Activated T-cell treated with anti-CD3 and anti-CD28 coated beads for 48 hours (primary cell): Measurements from ENCODE around the gene CAMKK2.
"Not testable (repeated sequence)": the region's sequence is repeated elsewhere in the genome, so short reads cannot be mapped to it uniquely, and the experiment has no call there.

Source experiments
- DNase-seq: peaks from one replicate; pipeline ENCODE4 v3.0.0-alpha.2; 2020; ENCODE audit warnings: low read depth

Gene CAMKK2

DNA sequence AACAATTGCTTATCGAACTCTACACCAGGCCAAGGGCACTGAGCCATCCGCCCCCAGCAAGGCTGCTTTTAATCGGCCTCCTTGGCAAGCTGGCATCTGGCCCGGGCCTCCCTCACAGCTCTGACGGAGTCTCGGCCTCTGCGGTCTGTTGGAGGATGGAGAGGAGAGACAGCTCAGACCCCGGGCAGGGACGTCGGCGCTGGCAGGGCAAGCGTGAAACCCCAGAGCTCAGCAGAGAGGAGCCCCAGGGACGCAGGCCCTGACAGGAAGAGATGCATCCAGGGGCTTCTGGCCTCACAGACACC, 17.5 kb downstream of the CAMKK2 start:
- DNase-seq: no peak

GRCh38 chr12:121278169-121279070, 18.1 kb downstream of the CAMKK2 start:
- no peak for DNase-seq

DNA sequence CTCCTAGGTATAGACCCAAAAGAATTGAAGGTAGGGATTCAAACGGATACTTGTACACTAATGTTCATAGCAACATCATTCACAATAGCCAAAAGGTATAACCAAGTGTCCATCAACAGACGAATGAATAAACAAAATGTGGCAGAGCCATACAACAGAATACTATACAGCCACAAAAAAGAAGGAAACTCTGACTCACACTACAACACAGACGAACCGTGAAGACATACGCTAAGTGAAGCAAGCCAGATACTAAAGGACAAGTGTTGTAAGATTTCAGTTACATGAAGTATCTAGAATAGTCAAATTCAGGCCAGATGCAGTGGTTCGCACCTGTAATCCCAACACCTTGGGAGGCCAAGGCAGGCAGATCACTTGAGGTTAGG, 19.1 kb downstream of the CAMKK2 start:
- DNase-seq: no peak

DNA sequence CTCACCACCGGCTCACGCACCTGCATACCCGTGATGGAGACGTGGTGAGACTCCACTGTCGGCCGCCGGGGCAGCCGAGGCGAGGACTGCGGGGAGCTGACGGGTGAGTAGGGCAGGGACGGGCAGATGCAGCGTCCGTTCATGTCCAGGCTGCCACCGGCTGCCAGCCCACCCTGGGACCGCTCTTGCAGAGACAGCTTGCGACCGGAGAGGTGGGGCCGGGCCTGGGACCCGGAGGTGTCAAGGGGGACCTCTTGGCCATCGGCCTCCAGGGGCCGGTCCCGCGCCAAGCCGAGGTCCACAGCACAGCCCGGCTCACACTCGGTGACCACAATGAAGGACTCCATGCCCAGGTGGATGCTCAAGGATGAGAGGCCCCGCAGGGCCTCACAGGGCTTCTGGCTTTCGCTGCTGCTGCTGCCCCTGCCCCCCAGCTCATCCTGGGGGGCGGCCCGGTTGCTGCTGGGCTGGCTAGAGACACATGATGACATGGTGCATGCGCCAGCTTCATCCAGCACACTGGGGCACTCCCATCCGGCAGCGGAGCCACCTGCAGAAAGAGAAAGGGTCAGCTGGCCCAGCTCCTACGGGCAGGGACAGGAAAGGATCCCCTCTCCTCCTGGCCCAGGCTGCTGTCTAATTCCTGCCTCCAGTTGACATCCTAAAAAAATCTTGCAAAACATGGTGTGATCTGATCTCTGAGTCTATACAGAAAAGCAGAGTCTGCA, 22.3 kb downstream of the CAMKK2 start:
- DNase-seq: no peak

- no peak for DNase-seq
These were observed 23.1 kb downstream of the CAMKK2 start for GRCh38 chr12:121273364-121273896.

GRCh38 chr12:121267822-121268221, 28.7 kb downstream of the CAMKK2 start:
- DNase-seq: no peak

DNA sequence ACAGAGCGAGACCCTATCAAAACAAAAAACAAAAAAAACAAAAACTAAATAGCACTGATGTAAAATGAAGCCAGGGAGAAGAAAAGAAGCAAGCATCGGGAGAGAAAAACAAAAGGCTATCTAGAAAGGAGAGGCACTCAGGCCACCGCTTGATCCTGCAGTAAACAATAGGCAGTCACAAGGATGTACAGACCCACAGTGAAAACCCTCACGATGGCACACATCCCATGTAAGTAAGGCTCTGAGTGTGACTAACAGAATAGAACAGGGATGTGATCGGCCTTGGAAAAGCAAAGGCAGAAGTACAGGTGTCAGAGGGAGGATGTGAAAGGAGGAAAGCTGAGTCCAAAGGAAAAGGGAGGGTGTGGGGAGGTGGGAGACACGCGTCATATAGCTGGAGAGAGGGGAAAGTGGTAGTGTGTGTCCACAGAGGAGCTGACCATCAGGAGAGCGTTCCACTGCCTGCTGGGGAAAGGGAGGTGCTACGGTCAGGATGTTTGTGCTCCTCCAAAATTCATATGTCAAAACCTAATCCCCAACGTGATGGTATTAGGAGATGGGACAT, 31.5 kb downstream of the CAMKK2 start:
- DNase-seq: no peak

DNA sequence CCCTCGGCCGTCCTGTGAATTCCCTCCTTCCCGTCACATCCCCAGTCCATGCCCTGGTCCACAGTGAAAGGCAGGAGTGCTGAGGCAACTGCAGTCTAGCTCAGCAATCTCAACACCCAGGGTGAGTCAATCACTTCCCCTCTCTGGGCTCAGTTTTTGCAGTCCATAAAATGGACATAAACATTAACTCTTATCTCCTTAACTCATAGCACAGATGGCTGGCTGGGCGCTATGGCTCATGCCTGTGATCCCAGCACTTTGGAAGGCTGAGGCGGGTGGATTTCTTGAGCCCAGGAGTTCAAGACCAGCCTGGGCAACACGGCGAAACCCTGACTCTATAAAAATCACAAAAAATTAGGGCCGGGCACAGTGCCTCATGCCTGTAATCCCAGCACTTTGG, 32.4 kb downstream of the CAMKK2 start:
- no peak for DNase-seq

GRCh38 chr12:121263206-121263935, 33.1 kb downstream of the CAMKK2 start:
- no peak for DNase-seq

DNA sequence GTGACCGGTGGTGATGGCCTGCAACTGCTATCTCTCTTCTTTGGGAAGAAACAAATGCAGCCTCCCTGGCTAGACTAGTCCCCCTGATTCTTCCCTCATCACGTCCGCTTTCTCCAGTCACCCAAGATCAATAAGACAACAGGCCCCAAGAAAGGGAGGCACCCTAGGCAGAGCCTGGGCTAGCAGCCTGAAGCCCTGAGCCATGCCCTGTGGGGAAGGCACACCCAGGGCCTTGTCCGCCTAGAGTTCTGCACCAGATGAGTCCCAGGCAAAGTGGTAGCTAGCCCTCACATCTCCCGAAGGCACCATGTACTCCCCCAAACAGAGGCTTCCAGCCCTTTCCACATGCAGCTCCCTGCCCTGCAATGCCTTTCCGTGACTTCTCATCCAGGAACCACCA, 35.1 kb downstream of the CAMKK2 start:
- DNase-seq: no peak

GRCh38 chr12:121260091-121260490, 36.4 kb downstream of the CAMKK2 start:
- no peak for DNase-seq

- no peak for DNase-seq
These were observed 37.4 kb downstream of the CAMKK2 start for GRCh38 chr12:121259074-121259473.

GRCh38 chr12:121257704-121258449, 38.6 kb downstream of the CAMKK2 start:
- DNase-seq: not testable (repeated sequence)

DNA sequence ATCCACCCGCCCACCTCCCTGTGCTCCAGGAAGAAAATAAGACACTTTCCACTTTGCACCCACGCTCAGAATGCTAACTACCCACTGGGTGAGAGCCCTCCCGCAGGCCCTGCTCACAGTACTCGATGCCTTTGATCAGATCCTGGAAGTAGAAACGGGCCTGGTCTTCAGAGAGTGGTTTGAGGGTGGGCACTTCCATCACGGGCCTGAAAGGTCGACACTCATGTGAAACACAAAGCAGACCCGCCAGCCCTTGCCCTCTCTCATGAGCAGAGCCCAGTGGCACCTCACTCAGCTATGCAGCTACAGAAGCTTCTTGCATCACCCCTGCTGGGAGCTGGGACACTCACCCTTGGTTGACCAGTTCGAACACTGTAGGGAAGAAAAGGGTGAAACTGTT, 41.1 kb downstream of the CAMKK2 start:
- no peak for DNase-seq

- no peak for DNase-seq
These were observed 42.7 kb downstream of the CAMKK2 start for GRCh38 chr12:121253638-121254335.

DNA sequence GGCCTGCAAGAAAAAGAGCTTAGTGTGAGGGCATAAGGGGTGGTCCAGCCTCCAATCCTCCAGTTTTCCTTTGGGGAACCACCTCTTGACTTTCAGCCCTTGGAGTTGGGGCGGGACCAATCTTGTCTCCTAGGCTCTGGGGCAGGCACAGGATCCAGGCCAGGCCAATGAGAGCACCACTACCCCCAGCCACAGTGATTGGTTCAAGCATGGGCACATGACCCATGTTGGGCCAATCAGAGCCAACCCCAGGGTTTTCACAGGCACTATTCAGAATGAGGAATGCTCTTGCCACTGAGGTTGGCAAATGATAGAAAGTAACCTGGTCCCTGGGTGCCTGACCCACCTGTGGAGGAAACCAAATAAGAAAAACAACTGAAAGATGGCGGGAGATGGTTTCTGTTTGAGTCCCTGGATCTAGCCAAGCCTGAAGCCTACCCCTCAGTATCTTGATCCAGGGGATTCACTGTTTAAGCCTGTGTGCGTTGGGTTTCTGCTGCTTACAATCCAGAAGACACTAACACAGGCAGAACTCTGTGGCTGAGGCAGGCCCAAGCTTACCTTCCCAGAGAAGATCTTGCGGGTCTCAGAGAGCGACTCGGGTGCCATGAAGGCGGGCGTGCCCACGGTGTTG, 43.7 kb downstream of the CAMKK2 start:
- no peak for DNase-seq

- no peak for DNase-seq
These were observed 44.7 kb downstream of the CAMKK2 start for GRCh38 chr12:121251838-121252237.

GRCh38 chr12:121250359-121250758, 46.1 kb downstream of the CAMKK2 start:
- no peak for DNase-seq

GRCh38 chr12:121248622-121249021, 47.9 kb downstream of the CAMKK2 start:
- DNase-seq: no peak

DNA sequence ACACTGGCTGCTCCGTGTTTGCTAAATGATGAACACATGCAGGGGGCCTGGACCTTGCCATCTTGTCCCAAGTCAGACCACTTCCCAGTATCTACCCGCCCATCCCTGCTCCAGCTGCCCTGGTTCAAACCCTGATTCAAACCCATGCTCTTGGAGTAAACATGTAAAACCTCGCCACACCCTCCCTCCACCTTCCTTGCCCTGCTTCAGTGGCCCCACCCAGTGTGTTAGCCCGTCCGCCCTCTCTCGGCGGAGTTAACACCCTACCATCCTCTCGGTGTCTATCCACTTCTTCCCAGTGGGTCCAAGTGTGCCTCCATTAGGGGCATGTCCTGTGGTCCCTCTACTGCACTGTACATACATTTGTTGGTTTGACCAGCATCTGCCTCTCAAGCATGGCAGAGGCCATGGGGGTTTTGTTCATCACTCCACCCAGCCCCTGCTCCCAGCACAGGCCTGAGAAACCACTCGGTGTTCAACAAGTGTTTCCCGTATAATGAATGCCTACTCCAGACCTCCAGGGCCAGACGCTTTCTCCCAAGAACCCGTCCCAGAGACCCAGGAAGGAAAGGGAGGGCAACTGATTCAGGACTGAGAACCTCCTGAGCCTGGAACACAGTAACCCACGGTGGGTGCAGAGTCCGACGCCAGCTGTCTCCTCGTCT, 49.5 kb downstream of the CAMKK2 start:
- no peak for DNase-seq
